Vagina (tissue), 2 donors: Measurements from ENCODE around the gene NSG1.

ENCODE experiments used
- POLR2A ChIP-seq, 2 donors: fragments of 450-650 bp; IDR thresholded peaks; one replicate each; pipeline ENCODE4 v1.6.1; 2017; ENCODE audit warnings: antibody characterized with exemption in 2 of 2, mild to moderate bottlenecking in 2 of 2, moderate library complexity in 2 of 2
- POLR2AphosphoS5 ChIP-seq, 2 donors: sonication (generic); formaldehyde crosslinking; IDR thresholded peaks; one replicate each; pipeline ENCODE4 v1.9.0; 2017; ENCODE audit warnings: antibody characterized with exemption in 2 of 2, mild to moderate bottlenecking in 2 of 2, low read depth in 1 of 2; ENCODE audit not compliant: insufficient read depth in 1 of 2
- TF ChIP-seq, protein P1 (sequence below), 3 experiments: fragments of 450-650 bp in 2 of 3; fragments of 200-600 bp in 1 of 3; sonication (generic) in 1 of 3; IDR thresholded peaks; one replicate each; pipeline ENCODE4 v1.5.1; 2017 to 2019; ENCODE audit warnings: antibody characterized with exemption in 3 of 3, mild to moderate bottlenecking in 2 of 3, moderate library complexity in 2 of 3

DNA sequence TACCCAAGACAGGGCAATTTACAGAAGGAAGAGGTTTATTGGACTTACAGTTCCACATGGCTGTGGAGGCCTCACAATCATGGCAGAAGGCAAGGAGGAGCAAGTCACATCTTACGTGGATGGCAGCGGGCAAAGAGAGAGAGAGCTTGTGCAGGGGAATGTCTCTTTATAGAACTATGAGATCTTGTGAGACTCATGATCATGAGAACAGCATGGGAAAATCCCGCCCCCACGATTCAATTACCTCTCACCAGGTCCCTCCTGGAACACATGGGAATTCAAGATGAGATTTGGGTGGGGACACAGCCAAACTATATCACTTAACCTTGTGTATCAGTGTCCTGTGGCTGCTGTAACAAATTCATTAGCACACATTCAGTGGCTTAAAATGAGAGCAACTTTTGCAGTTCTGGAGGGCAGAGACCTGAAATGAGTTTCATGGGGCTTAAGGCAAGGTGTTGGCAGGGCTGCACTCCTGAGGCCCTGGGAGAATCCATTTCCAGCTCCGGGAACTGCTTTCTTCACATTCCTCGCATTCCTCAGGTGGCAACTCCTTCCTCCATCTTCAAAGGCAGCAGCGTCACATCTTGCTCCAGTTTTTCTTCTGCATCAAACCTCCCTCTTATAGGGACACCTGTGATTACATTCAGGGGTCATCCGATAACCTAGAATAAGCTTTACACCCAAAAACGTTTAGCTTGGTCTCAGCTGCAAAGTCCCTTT lies 22.3 kb upstream of the NSG1 start:
- TF ChIP-seq POLR2A (IDR thresholded peaks at IDR 0.05): no peak
- no peak for TF ChIP-seq POLR2AphosphoS5 (IDR thresholded peaks at IDR 0.05; ENCODE audit: insufficient read depth in 1 of 2, low read depth in 1 of 2)
- TF ChIP-seq, protein P1, sequence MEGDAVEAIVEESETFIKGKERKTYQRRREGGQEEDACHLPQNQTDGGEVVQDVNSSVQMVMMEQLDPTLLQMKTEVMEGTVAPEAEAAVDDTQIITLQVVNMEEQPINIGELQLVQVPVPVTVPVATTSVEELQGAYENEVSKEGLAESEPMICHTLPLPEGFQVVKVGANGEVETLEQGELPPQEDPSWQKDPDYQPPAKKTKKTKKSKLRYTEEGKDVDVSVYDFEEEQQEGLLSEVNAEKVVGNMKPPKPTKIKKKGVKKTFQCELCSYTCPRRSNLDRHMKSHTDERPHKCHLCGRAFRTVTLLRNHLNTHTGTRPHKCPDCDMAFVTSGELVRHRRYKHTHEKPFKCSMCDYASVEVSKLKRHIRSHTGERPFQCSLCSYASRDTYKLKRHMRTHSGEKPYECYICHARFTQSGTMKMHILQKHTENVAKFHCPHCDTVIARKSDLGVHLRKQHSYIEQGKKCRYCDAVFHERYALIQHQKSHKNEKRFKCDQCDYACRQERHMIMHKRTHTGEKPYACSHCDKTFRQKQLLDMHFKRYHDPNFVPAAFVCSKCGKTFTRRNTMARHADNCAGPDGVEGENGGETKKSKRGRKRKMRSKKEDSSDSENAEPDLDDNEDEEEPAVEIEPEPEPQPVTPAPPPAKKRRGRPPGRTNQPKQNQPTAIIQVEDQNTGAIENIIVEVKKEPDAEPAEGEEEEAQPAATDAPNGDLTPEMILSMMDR (IDR thresholded peaks at IDR 0.05): no peak
